ENCODE measurements around the gene PBOV1. TPM values are rescaled to one million over a fixed set of nuclear protein-coding genes. Genes with fewer than 3 reads are reported as not detected.

PBOV1 gene
- total RNA-seq, 1 donor = not detected

DNA sequence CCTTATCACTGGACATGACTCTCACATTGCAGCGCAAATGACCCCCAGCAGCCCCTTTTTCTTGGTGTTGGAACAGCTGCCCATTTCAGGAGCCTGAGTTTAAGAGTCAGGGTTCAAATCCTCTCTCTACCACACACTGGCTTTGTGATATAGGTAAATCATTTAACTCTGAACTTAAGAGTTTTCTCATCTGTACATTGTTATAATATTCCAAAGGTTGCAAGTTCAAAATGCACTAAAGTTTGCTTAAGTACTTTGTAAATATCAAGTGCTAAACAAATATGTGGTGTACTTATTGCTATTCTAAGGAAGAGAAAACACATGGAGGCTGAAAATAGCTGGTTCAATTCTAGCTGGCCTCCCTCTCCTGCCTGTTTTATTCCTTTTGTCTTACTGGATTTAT is 39.3 kb upstream of the PBOV1 start:
- DNase-seq (ENCODE audit: low read depth) = no peak
- H3K4me3 ChIP-seq (ENCODE audit: low read depth, low read length) = no peak overlapping the region
- no peak for TF ChIP-seq CTCF (IDR thresholded peaks at IDR 0.05; ENCODE audit: insufficient read depth, low read depth, low read length)

DNA sequence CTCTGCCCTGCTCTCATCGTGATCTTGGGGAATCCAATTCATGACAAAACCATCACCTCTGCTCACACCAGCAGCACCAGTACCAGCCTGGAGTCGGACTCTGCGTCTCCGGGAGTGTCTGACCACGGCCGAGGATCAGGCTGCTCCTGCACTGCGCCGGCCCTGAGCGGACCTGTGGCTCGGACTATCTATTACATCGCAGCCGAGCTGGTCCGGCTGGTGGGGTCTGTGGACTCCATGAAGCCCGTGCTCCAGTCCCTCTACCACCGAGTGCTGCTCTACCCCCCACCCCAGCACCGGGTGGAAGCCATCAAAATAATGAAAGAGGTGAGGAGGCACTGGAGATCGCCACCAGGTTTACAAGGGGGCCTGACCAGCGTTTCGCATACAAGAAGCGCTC is 37.2 kb upstream of the PBOV1 start:
- no peak for TF ChIP-seq CTCF (IDR thresholded peaks at IDR 0.05; ENCODE audit: insufficient read depth, low read depth, low read length)
- no peak overlapping the region for H3K4me3 ChIP-seq (ENCODE audit: low read depth, low read length)
- no peak for DNase-seq (ENCODE audit: low read depth)

- no peak overlapping the region for H3K4me3 ChIP-seq (ENCODE audit: low read depth, low read length)
- DNase-seq (ENCODE audit: low read depth) = no peak
- no peak for TF ChIP-seq CTCF (IDR thresholded peaks at IDR 0.05; ENCODE audit: insufficient read depth, low read depth, low read length)
These were observed 35.4 kb upstream of the PBOV1 start for GRCh38 chr6:138253731-138254130.

DNA sequence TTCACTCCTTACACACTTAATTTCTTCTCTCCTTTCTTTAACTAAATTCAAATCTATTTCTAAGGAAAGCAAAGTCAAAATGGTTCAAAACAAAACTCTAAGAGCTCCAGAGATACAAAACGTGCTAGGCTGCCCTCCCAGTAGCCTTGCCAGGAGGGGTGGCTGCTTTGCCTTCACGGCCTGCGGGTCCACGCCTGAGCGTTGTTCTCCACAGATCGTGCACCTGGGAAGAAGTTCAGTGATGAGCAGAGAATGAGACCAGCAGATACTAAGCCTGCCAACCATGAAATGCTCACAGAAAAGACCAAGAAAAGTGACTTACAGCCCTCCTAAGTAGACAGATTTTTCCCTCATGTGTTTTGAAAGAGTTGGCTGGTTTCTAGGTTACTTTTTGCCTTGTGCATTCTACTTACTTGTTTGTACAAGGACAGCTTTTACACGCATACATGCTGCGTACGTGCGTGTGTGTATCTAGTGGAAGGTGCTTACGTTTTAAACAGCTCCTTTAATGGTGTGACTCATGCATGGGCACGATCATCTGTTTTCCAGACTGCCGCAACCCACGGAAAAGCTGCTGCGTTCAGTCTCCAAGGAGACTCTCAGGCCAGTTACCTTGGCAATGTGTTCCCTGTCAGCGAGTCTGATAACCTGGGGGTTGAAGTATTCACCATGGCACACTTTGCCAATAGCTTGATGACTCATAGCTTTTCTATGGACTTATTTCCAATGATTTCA is 32.4 kb upstream of the PBOV1 start:
- TF ChIP-seq CTCF (IDR thresholded peaks at IDR 0.05; ENCODE audit: insufficient read depth, low read depth, low read length) = no peak
- peak; percentile 44 for DNase-seq (ENCODE audit: low read depth)
- H3K4me3 ChIP-seq (ENCODE audit: low read depth, low read length) = no peak overlapping the region

DNA sequence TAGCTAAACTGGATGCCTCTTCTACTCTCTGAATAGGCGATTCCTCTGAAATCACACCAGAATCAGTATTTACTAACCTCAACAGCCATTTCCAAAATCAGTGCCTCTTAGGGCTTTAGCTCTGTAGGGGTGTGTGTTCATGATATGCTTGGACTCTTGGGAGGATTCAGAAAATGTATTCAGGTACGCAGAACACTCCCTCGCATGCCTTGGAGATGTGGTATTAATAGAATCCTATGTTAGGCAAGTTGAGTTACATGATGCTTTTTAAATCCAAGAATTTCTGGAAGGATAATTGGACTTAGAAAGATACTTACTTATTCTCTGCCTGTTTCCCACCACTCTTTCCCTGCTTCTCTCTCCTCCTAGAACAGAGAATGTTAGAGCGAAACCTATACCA is 31.8 kb upstream of the PBOV1 start:
- H3K4me3 ChIP-seq (ENCODE audit: low read depth, low read length) = no peak overlapping the region
- no peak for TF ChIP-seq CTCF (IDR thresholded peaks at IDR 0.05; ENCODE audit: insufficient read depth, low read depth, low read length)
- no peak for DNase-seq (ENCODE audit: low read depth)

DNA sequence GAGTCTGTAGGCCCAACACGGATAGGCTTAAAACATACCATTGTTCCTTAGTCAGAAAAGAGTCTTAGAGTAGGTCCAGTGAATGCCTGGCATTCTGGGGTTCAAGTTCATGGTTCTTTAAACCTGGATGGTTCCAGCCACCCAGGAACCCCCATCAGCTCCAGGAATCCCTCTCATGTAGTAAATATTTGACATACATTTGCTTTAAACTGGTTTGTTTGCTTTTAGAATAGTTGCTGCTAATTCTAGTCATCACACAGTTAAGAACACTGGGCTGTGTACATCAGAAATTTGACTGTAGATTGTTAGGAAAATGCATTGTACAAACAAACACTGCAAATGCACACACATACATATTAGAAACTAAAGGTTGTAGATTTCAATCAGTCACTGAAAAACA is 30.6 kb upstream of the PBOV1 start:
- no peak for DNase-seq (ENCODE audit: low read depth)
- H3K4me3 ChIP-seq (ENCODE audit: low read depth, low read length) = no peak overlapping the region
- TF ChIP-seq CTCF (IDR thresholded peaks at IDR 0.05; ENCODE audit: insufficient read depth, low read depth, low read length) = no peak

- no peak for DNase-seq (ENCODE audit: low read depth)
- TF ChIP-seq CTCF (IDR thresholded peaks at IDR 0.05; ENCODE audit: insufficient read depth, low read depth, low read length) = no peak
- no peak overlapping the region for H3K4me3 ChIP-seq (ENCODE audit: low read depth, low read length)
These were observed 29.7 kb upstream of the PBOV1 start for GRCh38 chr6:138248011-138248410.
